ENCODE measurements around the gene AHRR.

Gene AHRR

GRCh38 chr5:334903-335739 lies 13.6 kb downstream of the AHRR start:
- in situ Hi-C loops (cut with MboI; ENCODE audit: low sequenced_read_pairs): no loop called here
- H3K27me3 ChIP-seq (ENCODE audit: low read depth): no peaks in the 10 kb centered on the region
- H3K9me3 ChIP-seq: no peaks in the 10 kb centered on the region
- H3K4me3 ChIP-seq: no peak overlapping the region
- DNase-seq (ENCODE audit: low spot score in 2 of 2): no peak
- H3K4me1 ChIP-seq: no peaks in the 10 kb centered on the region
- H3K36me3 ChIP-seq (replicated peaks): no peaks in the 10 kb centered on the region

DNA sequence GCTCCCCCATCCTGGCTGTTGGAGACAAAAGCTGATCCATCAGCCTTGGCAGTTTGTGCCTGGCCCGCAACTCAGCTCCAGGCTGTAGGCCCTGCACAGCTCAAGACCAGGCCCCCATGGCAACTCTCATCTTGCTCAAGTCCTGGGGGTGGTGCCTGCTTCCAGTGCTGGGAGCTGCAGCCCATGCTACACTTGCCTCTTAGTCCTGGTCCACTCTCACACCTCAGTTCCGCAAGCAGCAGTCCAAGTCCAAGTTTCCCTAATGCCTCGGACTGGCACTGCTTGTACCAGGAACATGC lies 14.2 kb downstream of the AHRR start:
- in situ Hi-C loops (cut with MboI; ENCODE audit: low sequenced_read_pairs): no loop called here
- DNase-seq (ENCODE audit: low spot score in 2 of 2): no peak
- H3K27me3 ChIP-seq (ENCODE audit: low read depth): no peaks in the 10 kb centered on the region

GRCh38 chr5:337563-338130 lies 16.1 kb downstream of the AHRR start:
- no peak overlapping the region for H3K4me3 ChIP-seq
- H3K4me1 ChIP-seq: no peaks in the 10 kb centered on the region
- H3K36me3 ChIP-seq (replicated peaks): no peaks in the 10 kb centered on the region
- in situ Hi-C loops (cut with MboI; ENCODE audit: low sequenced_read_pairs): no loop called here
- DNase-seq (ENCODE audit: low spot score in 2 of 2): no peak
- H3K9me3 ChIP-seq: no peaks in the 10 kb centered on the region
- no peaks in the 10 kb centered on the region for H3K27me3 ChIP-seq (ENCODE audit: low read depth)

More for the DNA sequence above, 14.2 kb downstream of the AHRR start:
- Histone ChIP-seq H3K36me3 (replicated peaks) (no peaks in the 10 kb centered on the region), H3K4me1 (no peaks in the 10 kb centered on the region), H3K9me3 (no peaks in the 10 kb centered on the region), H3K4me3 (no peak overlapping the region)

- no peaks in the 10 kb centered on the region for H3K4me1 ChIP-seq
- H3K27me3 ChIP-seq (ENCODE audit: low read depth): no peaks in the 10 kb centered on the region
- no peak for DNase-seq (ENCODE audit: low spot score in 2 of 2)
- H3K36me3 ChIP-seq (replicated peaks): no peaks in the 10 kb centered on the region
- no peaks in the 10 kb centered on the region for H3K9me3 ChIP-seq
- no peak overlapping the region for H3K4me3 ChIP-seq
- in situ Hi-C loops (cut with MboI; ENCODE audit: low sequenced_read_pairs): no loop called here
Measured at GRCh38 chr5:342501-343460, 21.3 kb downstream of the AHRR start.

DNA sequence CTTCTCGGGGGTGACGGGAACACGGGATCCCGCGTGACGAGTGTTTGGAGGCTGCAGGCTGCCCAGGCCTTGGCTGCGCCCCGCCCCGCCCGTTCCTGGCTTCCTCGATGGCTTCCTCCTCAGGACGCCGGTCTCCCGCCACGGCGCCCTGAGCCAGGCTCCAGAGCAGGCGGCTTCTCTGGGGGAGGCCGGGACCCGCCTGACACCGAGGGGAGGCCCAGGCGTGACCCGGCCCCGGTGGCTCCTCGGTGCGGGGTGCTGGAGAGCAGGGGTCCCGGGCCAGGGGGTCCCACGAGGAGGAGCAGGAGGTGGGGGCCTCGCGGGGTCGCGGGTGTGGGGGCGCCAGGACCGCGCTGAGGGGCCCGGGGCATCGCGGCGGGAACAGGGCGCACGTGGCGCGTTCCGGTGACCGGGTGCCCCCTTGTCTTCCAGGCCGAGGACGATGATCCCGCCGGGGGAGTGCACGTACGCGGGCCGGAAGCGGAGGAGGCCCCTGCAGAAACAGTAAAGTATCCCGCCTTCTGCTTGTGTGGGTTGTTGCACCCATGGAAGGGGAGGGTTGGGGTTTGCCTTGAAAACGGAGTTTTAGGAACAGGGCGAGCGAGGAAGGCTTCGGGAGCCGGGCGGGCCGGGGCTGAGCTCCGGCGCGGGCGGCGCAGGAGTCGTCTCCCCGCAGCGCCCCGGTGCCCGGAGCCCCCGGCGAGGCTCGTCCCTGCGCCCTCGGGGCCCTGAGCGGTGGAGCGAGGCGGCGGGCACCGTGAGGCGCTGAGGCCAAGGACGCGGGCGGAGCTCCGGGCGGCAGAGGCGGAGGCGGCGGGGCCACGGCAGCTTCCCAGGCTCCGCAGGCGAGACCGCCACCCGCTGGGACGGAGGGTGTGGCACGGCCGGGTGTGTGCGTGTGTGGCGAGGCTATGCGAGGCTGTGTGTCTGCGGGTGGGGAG lies 22.2 kb downstream of the AHRR start:
- Histone ChIP-seq H3K36me3 (replicated peaks) (no peaks in the 10 kb centered on the region), H3K9me3 (no peaks in the 10 kb centered on the region), H3K4me3 (no peak overlapping the region), H3K4me1 (no peaks in the 10 kb centered on the region), H3K27me3 (ENCODE audit: low read depth) (no peaks in the 10 kb centered on the region)
- in situ Hi-C loops (cut with MboI; ENCODE audit: low sequenced_read_pairs): no loop called here
- no peak for DNase-seq (ENCODE audit: low spot score in 2 of 2)

DNA sequence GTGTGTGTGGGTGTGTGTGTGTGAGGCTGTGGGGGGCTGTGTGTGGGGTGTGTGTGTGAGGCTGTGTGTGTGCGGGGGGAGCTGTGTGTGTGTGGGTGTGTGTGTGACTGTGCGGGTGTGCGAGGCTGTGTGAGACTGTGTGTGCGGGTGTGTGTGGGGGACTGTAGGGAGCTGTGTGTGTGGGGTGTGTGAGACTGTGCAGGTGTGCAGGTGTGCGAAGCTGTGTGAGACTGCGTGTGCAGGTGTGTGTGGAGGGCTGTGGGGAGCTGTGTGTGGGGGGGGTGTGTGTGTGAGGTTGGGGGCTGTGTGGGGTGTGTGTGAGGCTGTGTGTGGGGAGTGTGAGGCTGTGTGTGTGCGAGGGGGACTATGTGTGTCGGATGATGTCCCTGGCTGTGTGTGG lies 23.2 kb downstream of the AHRR start:
- Histone ChIP-seq H3K4me1 (no peaks in the 10 kb centered on the region), H3K27me3 (ENCODE audit: low read depth) (no peaks in the 10 kb centered on the region)
- in situ Hi-C loops (cut with MboI; ENCODE audit: low sequenced_read_pairs): no loop called here

GRCh38 chr5:345404-346195 lies 24.1 kb downstream of the AHRR start:
- H3K36me3 ChIP-seq (replicated peaks): no peaks in the 10 kb centered on the region
- H3K4me3 ChIP-seq: no peak overlapping the region
- no peak for DNase-seq (ENCODE audit: low spot score in 2 of 2)
- in situ Hi-C loops (cut with MboI; ENCODE audit: low sequenced_read_pairs): no loop called here
- no peaks in the 10 kb centered on the region for H3K9me3 ChIP-seq
- no peaks in the 10 kb centered on the region for H3K27me3 ChIP-seq (ENCODE audit: low read depth)
- H3K4me1 ChIP-seq: no peaks in the 10 kb centered on the region

More for the DNA sequence above, 23.2 kb downstream of the AHRR start:
- Histone ChIP-seq H3K4me3 (no peak overlapping the region), H3K36me3 (replicated peaks) (no peaks in the 10 kb centered on the region), H3K9me3 (no peaks in the 10 kb centered on the region)
- DNase-seq (ENCODE audit: low spot score in 2 of 2): no peak

GRCh38 chr5:346229-346935 lies 24.9 kb downstream of the AHRR start:
- Histone ChIP-seq H3K36me3 (replicated peaks) (no peaks in the 10 kb centered on the region), H3K9me3 (no peaks in the 10 kb centered on the region), H3K4me1 (no peaks in the 10 kb centered on the region), H3K27me3 (ENCODE audit: low read depth) (no peaks in the 10 kb centered on the region), H3K4me3 (no peak overlapping the region)
- in situ Hi-C loops (cut with MboI; ENCODE audit: low sequenced_read_pairs): no loop called here
- no peak for DNase-seq (ENCODE audit: low spot score in 2 of 2)

- no peak overlapping the region for H3K4me3 ChIP-seq
- no peaks in the 10 kb centered on the region for H3K27me3 ChIP-seq (ENCODE audit: low read depth)
- H3K9me3 ChIP-seq: no peaks in the 10 kb centered on the region
- no peaks in the 10 kb centered on the region for H3K36me3 ChIP-seq (replicated peaks)
- in situ Hi-C loops (cut with MboI; ENCODE audit: low sequenced_read_pairs): no loop called here
- DNase-seq (ENCODE audit: low spot score in 2 of 2): no peak
- H3K4me1 ChIP-seq: no peaks in the 10 kb centered on the region
Measured at GRCh38 chr5:347712-348284, 26.3 kb downstream of the AHRR start.

- H3K36me3 ChIP-seq (replicated peaks): no peaks in the 10 kb centered on the region
- in situ Hi-C loops (cut with MboI; ENCODE audit: low sequenced_read_pairs): no loop called here
- H3K9me3 ChIP-seq: no peaks in the 10 kb centered on the region
- DNase-seq (ENCODE audit: low spot score in 2 of 2): no peak
- no peak overlapping the region for H3K4me3 ChIP-seq
- no peaks in the 10 kb centered on the region for H3K27me3 ChIP-seq (ENCODE audit: low read depth)
- no peaks in the 10 kb centered on the region for H3K4me1 ChIP-seq
Measured at GRCh38 chr5:348726-349125, 27.2 kb downstream of the AHRR start.

DNA sequence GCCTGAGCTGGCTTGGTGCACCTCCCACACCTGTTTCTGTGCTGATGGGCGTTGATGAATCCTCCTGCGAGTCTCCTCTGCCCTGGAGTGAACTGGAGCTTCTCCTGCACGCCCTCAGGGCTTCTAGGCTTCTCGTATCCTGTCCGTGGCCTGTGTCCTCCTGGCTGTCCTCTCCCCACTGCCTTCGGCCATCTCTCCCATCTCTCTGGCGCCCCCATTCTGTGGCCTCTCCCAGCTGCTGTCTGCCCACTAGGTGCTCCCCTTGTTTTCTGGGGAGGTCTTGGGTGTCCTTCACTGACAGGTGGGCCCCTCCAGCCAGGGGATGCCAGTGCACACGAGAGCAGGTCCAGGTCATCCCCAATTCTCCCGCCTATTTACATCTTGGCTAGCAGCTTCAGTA lies 28.8 kb downstream of the AHRR start:
- DNase-seq (ENCODE audit: low spot score in 2 of 2): peak in 1 of 2 experiments; percentile 39
- Histone ChIP-seq H3K36me3 (replicated peaks) (no peaks in the 10 kb centered on the region), H3K9me3 (no peaks in the 10 kb centered on the region), H3K4me3 (no peak overlapping the region), H3K4me1 (no peaks in the 10 kb centered on the region), H3K27me3 (ENCODE audit: low read depth) (no peaks in the 10 kb centered on the region)
- in situ Hi-C loops (cut with MboI; ENCODE audit: low sequenced_read_pairs): no loop called here

Data from HAP-1 (cell line).